CD4-positive, alpha-beta T cell (primary cell): ENCODE measurements around the gene FAM78A. TPM values are rescaled to one million over a fixed set of nuclear protein-coding genes. Genes with fewer than 3 reads are reported as not detected.
"Not testable (repeated sequence)": the region's sequence is repeated elsewhere in the genome, so short reads cannot be mapped to it uniquely, and the experiment has no call there.

Experiments used
- ATAC-seq: fragments of 200-7000 bp; cut with Tn5 transposase; one replicate; pipeline ENCODE4 v1.10.0; 2022; ENCODE audit warnings: mild to moderate bottlenecking; ENCODE audit not compliant: poor library complexity
- CTCF ChIA-PET: fragments of 350-600 bp; sonication (Branson Sonifier 250); formaldehyde crosslinking; loops from one replicate; lab custom pipeline; 2021; ENCODE audit warnings: antibody characterized with exemption, inconsistent platforms; lab: Charles Lee
- POLR2A ChIA-PET: fragments of 350-600 bp; sonication (Branson Sonifier 250); formaldehyde crosslinking; loops from one replicate; lab custom pipeline; 2021; ENCODE audit warnings: antibody characterized with exemption, inconsistent platforms; lab: Charles Lee
- DNase-seq, 14 experiments: peaks; one replicate each; pipeline ENCODE4 v3.0.0-alpha.2; 2013 to 2020; ENCODE audit warnings: mixed read lengths in 2 of 14
- H3K27ac ChIP-seq, 2 donors: one replicate each; pipeline versions ENCODE4 v1.5.1 to v1.7.0; 2013; ENCODE audit warnings: low read length in 2 of 2, low read depth in 1 of 2, mild to moderate bottlenecking in 1 of 2
- H3K27me3 ChIP-seq, 2 experiments: 1 replicate in 1 of 2; 2 replicates in 1 of 2; pipeline versions ENCODE4 v1.6.1 to v1.7.0; 2013; ENCODE audit warnings: low read length in 2 of 2, control low read depth in 1 of 2, mild to moderate bottlenecking in 1 of 2, moderate library complexity in 1 of 2; ENCODE audit not compliant: insufficient read depth in 2 of 2, control insufficient read depth in 1 of 2
- H3K36me3 ChIP-seq: one replicate; pipeline ENCODE4 v1.6.1; 2013; ENCODE audit warnings: low read length, control low read depth; ENCODE audit not compliant: insufficient read depth
- H3K4me1 ChIP-seq: one replicate; pipeline ENCODE4 v1.6.1; 2013; ENCODE audit warnings: low read length, control low read depth; ENCODE audit not compliant: insufficient read depth
- H3K4me3 ChIP-seq: one replicate; pipeline ENCODE4 v1.5.1; 2013; ENCODE audit warnings: mild to moderate bottlenecking, low read length, moderate library complexity
- H3K9me3 ChIP-seq, 2 experiments: 1 replicate in 1 of 2; 2 replicates in 1 of 2; pipeline versions ENCODE4 v1.6.1 to v1.7.0; 2013; ENCODE audit warnings: low read length in 2 of 2, mild to moderate bottlenecking in 2 of 2, control low read depth in 1 of 2, moderate library complexity in 1 of 2; ENCODE audit not compliant: control insufficient read depth in 1 of 2, insufficient read depth in 1 of 2
- H3K27ac Mint-ChIP-seq: one replicate; pipeline ENCODE4 v1.8.0; 2020; ENCODE audit warnings: mixed read lengths
- H3K27me3 Mint-ChIP-seq: one replicate; pipeline ENCODE4 v1.8.0; 2021; ENCODE audit warnings: mixed read lengths
- H3K36me3 Mint-ChIP-seq: one replicate; pipeline ENCODE4 v1.8.0; 2021; ENCODE audit warnings: low read depth, mixed read lengths
- H3K4me1 Mint-ChIP-seq: one replicate; pipeline ENCODE4 v1.8.0; 2021; ENCODE audit warnings: low read depth, mixed read lengths
- H3K4me3 Mint-ChIP-seq: one replicate; pipeline ENCODE4 v1.8.0; 2020; ENCODE audit warnings: mild to moderate bottlenecking, mixed read lengths
- H3K9me3 Mint-ChIP-seq: one replicate; pipeline ENCODE4 v1.8.0; 2020; ENCODE audit warnings: mixed read lengths
- CTCF ChIP-seq: fragments of 200-600 bp; IDR thresholded peaks from one replicate; pipeline ENCODE4 v1.8.0; 2022; ENCODE audit warnings: antibody characterized with exemption, mild to moderate bottlenecking
- intact Hi-C, 2 experiments: fragments of 100-400 bp; cut with DNase I in 1 of 2; cut with micrococcal nuclease in 1 of 2; formaldehyde crosslinking; loops; one replicate each; pipeline versions ENCODE4 v1.15.1 to v1.9.0; 2023 to 2025; cut with DNase I, micrococcal nuclease
- total RNA-seq, 174 experiments: library from RNA in 2 of 174; stranded (reverse) in 2 of 174; gene quantifications; one replicate each; pipeline ENCODE4 v1.2.3 and lab custom pipeline; 2021 to 2026

FAM78A gene
- total RNA-seq, 2 experiments from 2014 or later = 62.4 to 62.7 TPM

GRCh38 chr9:131246618-131247017 lies 29.7 kb downstream of the FAM78A start:
- H3K27me3 Mint-ChIP-seq = no peaks in the 10 kb centered on the region
- intact Hi-C loops = no loop called here
- H3K9me3 ChIP-seq = no peaks in the 10 kb centered on the region
- H3K27ac ChIP-seq = no peak overlapping the region
- no peak for ATAC-seq
- H3K36me3 Mint-ChIP-seq = no peaks in the 10 kb centered on the region
- no peak overlapping the region for H3K4me3 Mint-ChIP-seq
- DNase-seq = no peak
- H3K27ac Mint-ChIP-seq = no peak overlapping the region
- peaks cover 3% of the 10 kb centered on the region for H3K9me3 Mint-ChIP-seq
- H3K27me3 ChIP-seq = no peaks in the 10 kb centered on the region
- peaks cover 11% of the 10 kb centered on the region for H3K4me1 ChIP-seq
- POLR2A ChIA-PET = interaction anchor here (0.9 kb wide), 1 partner anchor 23 kb away, joined by 3 read pairs; no protein-coding TSS in a partner anchor
- no peaks in the 10 kb centered on the region for H3K36me3 ChIP-seq
- CTCF ChIA-PET = no interaction called here
- TF ChIP-seq CTCF = no peak
- H3K4me1 Mint-ChIP-seq = peaks cover 4% of the 10 kb centered on the region
- no peak overlapping the region for H3K4me3 ChIP-seq

GRCh38 chr9:131244331-131244730 lies 32.0 kb downstream of the FAM78A start:
- H3K4me1 ChIP-seq = peaks cover 13% of the 10 kb centered on the region
- H3K27ac ChIP-seq, H3K27me3 ChIP-seq, H3K9me3 ChIP-seq, H3K4me3 Mint-ChIP-seq, DNase-seq, H3K4me3 ChIP-seq, intact Hi-C loops, H3K27ac Mint-ChIP-seq, ATAC-seq, H3K27me3 Mint-ChIP-seq, H3K9me3 Mint-ChIP-seq, H3K36me3 ChIP-seq, CTCF ChIA-PET, H3K36me3 Mint-ChIP-seq: not testable (repeated sequence)
- peaks cover 14% of the 10 kb centered on the region for H3K4me1 Mint-ChIP-seq
- POLR2A ChIA-PET = interaction anchor here (1.0 kb wide), 1 partner anchor 11 kb away, joined by 3 read pairs; no protein-coding TSS in a partner anchor

- Histone ChIP-seq H3K4me1 (peaks cover 53% of the 10 kb centered on the region), H3K9me3 (no peaks in the 10 kb centered on the region), H3K36me3 (no peaks in the 10 kb centered on the region), H3K27me3 (no peaks in the 10 kb centered on the region), H3K4me3 (no peak overlapping the region), H3K27ac (no peak overlapping the region)
- H3K9me3 Mint-ChIP-seq = peaks cover 3% of the 10 kb centered on the region
- ChIA-PET POLR2A (interaction anchor here (10.1 kb wide), 1 partner anchor 14 kb away, joined by 130 read pairs; no protein-coding TSS in a partner anchor), CTCF (interaction anchor here (1.5 kb wide), 1 partner anchor 96 kb away, joined by 4 read pairs; no protein-coding TSS in a partner anchor)
- peaks cover 31% of the 10 kb centered on the region for H3K4me1 Mint-ChIP-seq
- no peak for TF ChIP-seq CTCF
- DNase-seq (peak in 1 of 14 experiments; percentile 15), ATAC-seq (no peak)
- H3K4me3 Mint-ChIP-seq = no peak overlapping the region
- H3K36me3 Mint-ChIP-seq = peaks cover 5% of the 10 kb centered on the region
- intact Hi-C loops = loop anchor here in 1 of 2 experiments (2.0 kb wide), 1 partner anchor 35 kb away; no protein-coding TSS in a partner anchor
- no peak overlapping the region for H3K27ac Mint-ChIP-seq
- no peaks in the 10 kb centered on the region for H3K27me3 Mint-ChIP-seq
These were observed 36.0 kb downstream of the FAM78A start for GRCh38 chr9:131240047-131240921.
